GM20431 (cell line): ENCODE data around the gene ABCB6.

Experiments
- in situ Hi-C: fragments of 300-500 bp; cut with MseI, MboI; formaldehyde crosslinking; loops from one replicate; pipeline ENCODE4 v1.15.0; 2020; ENCODE audit warnings: low sequenced_read_pairs; ENCODE audit not compliant: unreplicated experiment

The ABCB6 gene

DNA sequence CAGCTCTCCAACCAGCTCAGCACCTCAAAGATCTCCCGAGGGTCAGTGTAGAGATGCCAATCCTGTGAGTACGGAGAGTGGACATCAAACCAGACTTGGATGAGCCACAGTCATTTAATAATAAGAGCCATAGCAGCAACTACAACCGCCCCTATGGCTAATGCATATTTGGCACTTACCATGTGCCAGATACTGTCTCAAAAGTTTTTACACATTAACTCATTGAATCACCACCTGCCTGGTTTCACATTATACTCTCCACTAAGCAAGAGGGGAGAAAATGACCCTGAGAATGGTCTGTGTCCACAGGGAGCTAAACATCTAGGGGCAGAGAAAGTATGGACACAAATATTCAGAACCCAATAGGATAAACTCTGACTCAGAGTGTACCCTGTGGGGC is 44.6 kb downstream of the ABCB6 start:
- in situ Hi-C loops, result no loop called here

DNA sequence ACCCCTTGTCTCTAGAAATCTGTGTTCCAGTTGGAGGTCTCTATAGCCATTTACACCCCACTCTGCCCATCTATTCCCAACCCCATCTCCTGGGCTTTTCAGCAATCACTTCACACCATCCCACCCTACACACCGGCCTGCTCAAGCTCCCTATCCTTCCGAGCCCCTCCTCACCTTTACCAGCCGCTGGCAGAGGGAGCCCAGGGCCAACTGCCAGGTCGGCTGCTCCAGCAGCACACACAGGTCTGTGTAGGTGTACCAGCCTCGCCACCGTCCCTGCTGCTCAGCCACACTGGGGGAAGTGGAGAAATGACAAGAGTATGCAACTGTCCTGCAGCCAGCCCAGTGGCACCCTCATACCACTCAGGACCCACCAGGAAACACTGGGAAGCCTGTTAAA is 45.6 kb downstream of the ABCB6 start:
- in situ Hi-C loops, result no loop called here

DNA sequence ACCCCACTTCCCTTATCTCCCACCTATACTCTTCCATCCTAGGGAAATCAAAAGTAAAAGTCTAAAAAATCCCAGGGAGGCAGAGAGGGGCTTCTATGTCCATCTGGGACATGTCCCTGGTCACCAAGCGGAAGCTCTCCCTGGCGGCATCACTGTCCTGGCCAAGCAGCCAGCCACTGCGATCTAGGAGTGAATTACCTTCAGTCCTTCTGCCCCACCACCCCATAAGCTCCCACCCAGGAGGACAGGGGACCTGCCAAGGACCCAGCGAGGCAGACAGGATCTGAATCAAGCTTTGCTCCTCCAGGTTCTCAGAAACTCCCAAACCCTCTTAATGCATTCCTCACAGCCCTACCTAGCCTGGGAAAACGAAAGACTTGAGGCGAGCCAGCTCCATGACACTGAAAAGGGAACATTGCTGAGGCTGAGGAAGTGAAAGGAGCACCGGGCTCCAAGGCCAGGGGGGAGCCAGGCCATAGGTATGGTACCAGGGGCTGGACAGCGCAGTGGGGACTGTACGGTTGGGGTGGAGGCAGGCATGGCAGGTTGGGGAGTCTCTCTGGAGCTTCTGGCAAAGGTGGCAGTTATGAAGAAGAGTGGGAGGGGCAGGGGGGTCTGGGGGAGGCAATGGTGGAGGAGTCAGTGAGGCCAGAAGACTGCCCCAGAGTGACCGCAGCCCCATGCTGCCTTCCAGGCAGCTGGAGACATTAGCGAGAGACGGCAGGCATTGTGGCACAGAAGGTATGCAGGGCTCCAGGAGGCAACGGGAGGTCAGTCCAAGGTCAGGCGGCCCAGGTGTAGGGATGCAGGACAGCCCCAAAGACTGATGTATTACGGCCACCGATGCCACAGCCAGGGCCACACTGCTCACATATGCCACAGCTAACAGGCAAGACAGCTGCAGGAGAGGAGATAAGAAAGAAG is 46.3 kb downstream of the ABCB6 start:
- in situ Hi-C loops, result no loop called here

- in situ Hi-C loops, result no loop called here
Measured at GRCh38 chr2:219171231-219171651, 47.5 kb downstream of the ABCB6 start.

DNA sequence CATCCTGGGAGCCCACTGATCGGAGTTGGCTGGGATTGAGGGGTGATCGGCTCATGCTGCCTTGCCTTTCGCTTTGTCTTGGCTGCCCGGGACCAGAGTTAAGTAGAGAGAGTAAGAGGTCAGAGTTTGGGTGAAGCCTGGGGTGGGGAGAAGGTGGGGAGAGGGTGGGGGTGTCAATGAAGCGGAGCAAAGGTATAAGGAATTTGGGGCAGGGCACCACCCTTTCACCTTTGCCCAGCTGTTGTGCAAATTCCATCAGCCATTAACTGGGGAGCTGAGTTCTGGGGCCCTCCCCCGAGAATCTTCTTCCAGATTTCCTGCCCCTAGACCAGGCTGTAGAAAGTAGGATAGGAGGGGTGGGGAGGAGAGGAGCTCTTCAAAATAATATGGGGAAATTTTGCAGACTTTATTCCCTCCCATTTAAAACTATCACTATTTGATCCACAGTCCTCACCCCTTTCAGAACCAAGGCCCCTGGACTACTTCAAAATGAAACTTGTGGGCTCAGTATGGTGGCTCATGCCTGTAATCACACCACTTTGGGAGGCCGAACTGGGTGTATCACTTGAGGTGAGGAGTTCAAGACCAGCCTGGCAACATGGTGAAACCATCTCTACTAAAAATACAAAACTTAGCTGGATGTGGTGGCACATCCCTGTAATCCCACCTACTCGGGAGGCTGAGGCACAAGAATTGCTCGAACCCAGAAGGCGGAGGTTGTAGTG is 48.7 kb downstream of the ABCB6 start, which contains the start of gene SLC23A3:
Gene SLC23A3 (minus strand): TSS at position 100 of the 725 bp plus-strand sequence. CDS start 45 bp downstream, at position 55.
- in situ Hi-C loops, result no loop called here

GRCh38 chr2:219168932-219169331 is 49.8 kb downstream of the ABCB6 start:
- in situ Hi-C loops, result no loop called here

GRCh38 chr2:219168526-219168925 is 50.2 kb downstream of the ABCB6 start:
- in situ Hi-C loops, result no loop called here

GRCh38 chr2:219167997-219168396 is 50.8 kb downstream of the ABCB6 start:
- in situ Hi-C loops, result no loop called here

DNA sequence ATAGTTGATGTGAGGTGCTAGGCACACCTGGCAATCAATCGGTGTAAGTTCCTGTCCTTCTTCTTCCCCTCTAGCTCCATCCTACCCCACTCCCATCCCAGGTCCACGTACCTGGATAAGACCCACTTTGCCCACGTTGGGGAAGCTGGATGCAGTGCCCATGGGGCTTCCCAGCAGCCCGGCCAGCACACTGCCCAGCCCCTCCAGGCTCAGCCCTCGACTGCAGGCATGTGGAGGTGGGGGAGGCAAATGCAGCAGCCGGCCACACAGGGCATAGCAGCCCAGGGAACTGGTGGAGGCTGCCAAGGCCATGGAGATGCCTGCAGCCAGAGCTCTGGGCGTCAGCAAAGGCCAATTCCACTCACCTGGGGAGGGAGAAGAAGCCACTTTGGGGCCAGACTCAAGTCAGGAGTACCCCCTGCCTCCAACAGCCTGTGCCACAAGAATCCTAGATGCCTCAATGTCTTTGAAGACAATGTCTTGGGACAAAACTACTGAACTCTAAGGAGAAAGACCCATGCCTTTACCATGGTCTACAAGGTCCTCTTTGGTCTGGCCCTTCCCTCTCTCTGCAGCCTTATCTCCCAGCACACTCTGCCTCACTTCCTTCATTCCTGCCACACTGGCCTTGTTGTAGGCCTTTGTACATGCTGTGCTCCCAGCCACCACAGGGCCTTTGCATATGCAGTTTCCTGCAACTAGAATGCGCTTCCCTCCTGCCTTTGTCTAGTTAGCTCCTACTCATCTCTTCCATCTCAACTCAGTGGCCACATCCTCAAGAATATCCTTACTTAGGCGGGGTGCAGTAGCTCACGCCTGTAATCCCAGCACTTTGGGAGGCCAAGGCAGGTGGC is 53.5 kb downstream of the ABCB6 start:
- in situ Hi-C loops, result no loop called here

DNA sequence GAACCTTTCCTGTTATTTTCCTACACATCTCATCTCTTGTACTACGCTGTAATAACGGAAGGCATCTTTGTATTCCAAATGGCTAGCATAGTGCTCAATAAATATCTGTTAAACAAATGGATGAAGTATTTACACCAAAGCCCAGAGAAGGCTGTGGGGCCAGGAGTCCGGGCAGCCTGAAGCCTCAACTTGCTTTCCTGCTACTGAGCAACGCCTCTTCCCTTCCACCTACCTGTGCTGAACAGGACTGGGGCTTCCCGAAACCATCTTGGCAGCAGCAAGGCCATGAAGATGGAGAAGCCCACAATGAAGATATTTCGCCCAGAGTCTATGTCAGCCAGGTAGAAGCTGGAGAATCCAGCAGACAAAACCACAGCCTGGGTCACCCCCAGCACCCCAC is 55.6 kb downstream of the ABCB6 start:
- in situ Hi-C loops, result no loop called here

DNA sequence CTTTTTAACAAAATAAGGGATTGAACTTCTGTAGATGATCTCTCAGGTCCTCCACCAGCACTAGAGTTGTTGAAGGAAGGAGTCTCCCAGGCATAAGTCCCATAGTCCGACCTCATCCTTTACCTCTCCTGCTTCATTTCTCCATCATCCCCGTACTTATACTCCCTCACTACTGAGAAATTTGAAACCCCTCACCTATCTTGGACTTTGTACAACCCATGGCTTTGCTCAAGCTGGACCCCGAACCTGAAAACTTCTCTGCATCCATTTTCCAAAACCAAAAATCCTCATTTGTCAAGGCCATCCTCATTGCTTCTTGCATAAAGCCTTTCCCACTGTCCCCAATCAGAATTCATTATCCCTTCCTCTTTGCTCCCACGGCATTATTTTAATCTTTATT is 57.7 kb downstream of the ABCB6 start:
- in situ Hi-C loops, result no loop called here

GRCh38 chr2:219160186-219161017 is 58.4 kb downstream of the ABCB6 start, which contains the start of gene NHEJ1:
TSS of gene NHEJ1 (minus strand) at chr2:219160815. CDS start at chr2:219158362, 2,453 bp downstream.
- in situ Hi-C loops, result no loop called here
